AG04450 (cell line): Measurements from ENCODE around the gene EXOC4. TPM values are rescaled to one million over a fixed set of nuclear protein-coding genes. Genes with fewer than 3 reads are reported as not detected.
A peak's percentile ranks its signal among the peaks of the same experiment; 100 is the strongest.

Source experiments
- CTCF ChIA-PET: fragments of 300-600, 350-600 bp; formaldehyde crosslinking; extraction: SDS; loops from one replicate; lab custom pipeline; 2022; ENCODE audit warnings: antibody characterized with exemption, inconsistent platforms; lab: Charles Lee
- POLR2A ChIA-PET: fragments of 350-600 bp; formaldehyde crosslinking; extraction: SDS; loops from one replicate; lab custom pipeline; 2021; ENCODE audit warnings: antibody characterized with exemption, inconsistent platforms; lab: Yijun Ruan, JAX
- DNase-seq: peaks from one replicate; pipeline ENCODE4 v3.0.0-alpha.2; 2011; ENCODE audit warnings: low read depth, low spot score
- H3K27ac ChIP-seq: one replicate; pipeline ENCODE4 v1.5.1; 2012; ENCODE audit warnings: low read depth, low read length, control low read depth
- H3K27me3 ChIP-seq: one replicate; pipeline ENCODE4 v1.6.0; 2012; ENCODE audit warnings: low read length; ENCODE audit not compliant: control insufficient read depth, insufficient read depth
- H3K4me3 ChIP-seq: 2 replicates; pipeline ENCODE4 v1.5.1; 2011; ENCODE audit warnings: mild to moderate bottlenecking, low read depth, low read length, control low read depth
- H3K9me3 ChIP-seq: 2 replicates; pipeline ENCODE4 v1.5.1; 2012; ENCODE audit warnings: low read length; ENCODE audit not compliant: control insufficient read depth, insufficient read depth
- CTCF ChIP-seq: IDR thresholded peaks from 2 replicates; pipeline ENCODE4 v1.5.1; 2011; ENCODE audit warnings: low read depth, low read length, control low read depth, inconsistent platforms
- polyA plus RNA-seq: library from polyadenylated mRNA; depleted of rRNA; stranded (reverse); fragments of >200 nt; gene quantifications from 2 replicates; pipeline ENCODE4 v1.2.3, GENCODE V29; 2011

Gene EXOC4
- polyA plus RNA-seq, 1 experiment = 73.5 TPM

DNA sequence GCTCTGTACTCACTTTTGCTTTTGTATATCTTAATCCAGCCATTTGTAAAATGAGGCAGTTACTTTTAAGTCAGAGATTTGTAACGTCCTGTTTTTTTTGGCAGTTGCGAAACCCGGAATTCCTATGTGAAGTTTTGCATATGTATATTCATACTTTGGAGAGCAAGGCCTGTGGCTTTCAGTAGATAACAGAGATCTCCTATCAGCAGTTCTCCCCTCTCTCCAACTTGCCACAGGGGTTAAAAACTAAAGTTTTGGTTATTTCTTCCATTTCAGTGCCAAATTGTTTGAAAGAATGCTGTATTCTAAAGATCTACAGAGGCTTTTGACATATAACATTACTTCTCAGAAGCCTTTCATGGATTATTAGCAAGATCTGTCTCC is 102.4 kb downstream of the EXOC4 start:
- Histone ChIP-seq H3K27me3 (no peaks in the 10 kb centered on the region), H3K9me3 (no peaks in the 10 kb centered on the region), H3K27ac (no peak overlapping the region), H3K4me3 (no peak overlapping the region)
- peak; percentile 67 for DNase-seq
- CTCF ChIA-PET = interaction anchor here (1.3 kb wide), 1 partner anchor 128 kb away, joined by 3 read pairs; no protein-coding TSS in a partner anchor
- POLR2A ChIA-PET = no interaction called here
- no peak for TF ChIP-seq CTCF

DNA sequence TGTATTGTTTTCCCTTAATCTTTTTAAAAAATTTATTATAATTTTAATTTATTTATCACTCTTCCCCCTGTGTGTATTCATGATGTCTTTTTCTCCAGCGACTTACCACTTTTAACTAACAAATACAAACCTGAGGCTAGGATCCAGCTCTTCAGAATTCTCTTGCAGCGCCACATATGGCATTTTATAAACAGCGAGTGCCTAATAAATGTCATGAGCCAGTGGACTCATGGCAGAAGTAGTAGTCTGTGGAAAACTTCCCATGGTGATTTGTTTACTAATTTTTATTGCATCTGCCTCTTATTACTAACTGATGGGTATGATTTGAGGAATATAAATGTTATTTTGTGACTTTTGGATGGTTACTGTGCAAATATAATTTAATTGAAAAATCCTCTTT is 102.9 kb downstream of the EXOC4 start:
- Histone ChIP-seq H3K27me3 (no peaks in the 10 kb centered on the region), H3K27ac (no peak overlapping the region), H3K4me3 (no peak overlapping the region), H3K9me3 (no peaks in the 10 kb centered on the region)
- CTCF ChIA-PET = no interaction called here
- no peak for TF ChIP-seq CTCF
- no peak for DNase-seq
- POLR2A ChIA-PET = no interaction called here

DNA sequence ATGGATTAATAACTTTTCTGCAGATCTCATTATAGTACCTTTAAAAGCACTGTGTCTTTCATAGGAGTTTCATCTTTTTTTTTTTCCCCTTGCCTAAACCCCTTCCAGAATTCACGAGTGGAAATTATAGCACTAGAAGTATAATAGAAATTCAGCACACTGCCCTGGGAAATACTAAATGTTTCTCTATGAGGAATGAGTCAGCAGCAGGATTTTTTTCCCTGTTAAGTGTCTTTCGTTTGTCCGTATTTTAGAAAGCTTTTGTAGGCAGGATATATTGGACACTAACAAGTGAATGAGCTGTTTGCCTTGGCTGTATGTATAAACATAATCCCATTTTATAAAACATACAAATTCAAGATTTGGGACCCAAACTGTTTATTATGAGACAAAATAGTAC is 105.8 kb downstream of the EXOC4 start:
- ChIA-PET POLR2A (no interaction called here), CTCF (interaction anchor here (0.7 to 1.3 kb wide), 4 partner anchors 76 to 649 kb away, joined by 3 to 6 read pairs (median 3); no protein-coding TSS in a partner anchor)
- no peak for DNase-seq
- Histone ChIP-seq H3K4me3 (no peak overlapping the region), H3K27ac (no peak overlapping the region), H3K27me3 (no peaks in the 10 kb centered on the region), H3K9me3 (no peaks in the 10 kb centered on the region)
- TF ChIP-seq CTCF = no peak

GRCh38 chr7:133359449-133359848 is 106.6 kb downstream of the EXOC4 start:
- Histone ChIP-seq H3K9me3 (no peaks in the 10 kb centered on the region), H3K4me3 (no peak overlapping the region), H3K27ac (no peak overlapping the region), H3K27me3 (no peaks in the 10 kb centered on the region)
- ChIA-PET CTCF (interaction anchor here (0.8 to 1.3 kb wide), 4 partner anchors 75 to 383 kb away, joined by 3 to 6 read pairs (median 3); no protein-coding TSS in a partner anchor), POLR2A (no interaction called here)
- TF ChIP-seq CTCF = no peak
- no peak for DNase-seq

DNA sequence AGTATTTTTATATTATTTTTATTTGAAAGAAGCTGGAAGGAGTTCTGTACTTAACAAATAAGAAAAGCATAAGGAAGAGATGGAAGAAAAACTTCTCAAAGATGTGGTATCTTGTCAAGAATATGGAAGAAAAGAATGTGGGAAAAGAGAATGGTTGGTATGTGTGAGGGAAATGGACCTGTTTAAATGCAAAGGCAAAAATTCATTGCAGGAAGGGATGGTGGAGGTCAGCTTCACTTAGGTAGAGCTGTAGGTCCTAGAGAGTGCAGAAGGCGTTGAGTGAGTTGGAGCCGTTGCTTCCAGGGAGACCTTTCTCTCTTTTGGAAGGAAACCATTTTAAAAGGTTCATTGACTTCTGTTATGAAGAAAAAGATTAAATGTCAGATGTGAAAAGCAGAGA is 107.3 kb downstream of the EXOC4 start:
- ChIA-PET CTCF (interaction anchor here (1.0 kb wide), 1 partner anchor 74 kb away, joined by 3 read pairs; no protein-coding TSS in a partner anchor), POLR2A (no interaction called here)
- no peak overlapping the region for H3K4me3 ChIP-seq

More for the DNA sequence above, 107.3 kb downstream of the EXOC4 start:
- DNase-seq = no peak
- Histone ChIP-seq H3K9me3 (no peaks in the 10 kb centered on the region), H3K27ac (no peak overlapping the region), H3K27me3 (no peaks in the 10 kb centered on the region)
- no peak for TF ChIP-seq CTCF
